Skeletal muscle satellite cell (primary cell): ENCODE measurements around the gene TXLNG.

Source experiments
- H3K27me3 ChIP-seq: 2 replicates; pipeline ENCODE4 v1.7.0; 2013; ENCODE audit warnings: low read length; ENCODE audit not compliant: control insufficient read depth, insufficient read depth
- H3K36me3 ChIP-seq: 2 replicates; pipeline ENCODE4 v1.7.0; 2013; ENCODE audit warnings: mild to moderate bottlenecking, control low read depth, low read length; ENCODE audit not compliant: insufficient read depth
- H3K4me1 ChIP-seq: 2 replicates; pipeline ENCODE4 v1.7.0; 2013; ENCODE audit warnings: low read length; ENCODE audit not compliant: control insufficient read depth, insufficient read depth
- H3K4me2 ChIP-seq: 2 replicates; pipeline ENCODE4 v1.7.0; 2013; ENCODE audit warnings: mild to moderate bottlenecking, low read length
- H3K4me3 ChIP-seq: 2 replicates; pipeline ENCODE4 v1.7.0; 2013; ENCODE audit warnings: low read length
- H3K9ac ChIP-seq: 2 replicates; pipeline ENCODE4 v1.7.0; 2013; ENCODE audit warnings: mild to moderate bottlenecking, low read depth, low read length, moderate library complexity
- H3K9me3 ChIP-seq: replicated peaks from 2 replicates; pipeline ENCODE4 v1.7.0; 2013; ENCODE audit warnings: mild to moderate bottlenecking, control low read depth, low read length

The TXLNG gene

GRCh38 chrX:16867947-16868346 is 81.7 kb downstream of the TXLNG start:
- H3K4me3 ChIP-seq: peak overlapping the region; percentile 11

GRCh38 chrX:16868920-16869319 is 82.7 kb downstream of the TXLNG start:
- Histone ChIP-seq H3K4me3 (peak overlapping the region; percentile 95), H3K9ac (peak overlapping the region; percentile 96), H3K4me1 (peaks cover 18% of the 10 kb centered on the region), H3K4me2 (peak overlapping the region; percentile 95), H3K27me3 (peaks cover 22% of the 10 kb centered on the region), H3K9me3 (no peaks in the 10 kb centered on the region), H3K36me3 (peaks cover 3% of the 10 kb centered on the region)

More at GRCh38 chrX:16867947-16868346, 81.7 kb downstream of the TXLNG start:
- H3K9me3 ChIP-seq: no peaks in the 10 kb centered on the region
- H3K4me2 ChIP-seq: peak overlapping the region; percentile 95
- H3K27me3 ChIP-seq: peaks cover 14% of the 10 kb centered on the region
- peaks cover 18% of the 10 kb centered on the region for H3K4me1 ChIP-seq
- peak overlapping the region; percentile 96 for H3K9ac ChIP-seq
- peaks cover 3% of the 10 kb centered on the region for H3K36me3 ChIP-seq

- H3K36me3 ChIP-seq: peaks cover 3% of the 10 kb centered on the region
- H3K9me3 ChIP-seq: no peaks in the 10 kb centered on the region
- H3K4me3 ChIP-seq: peak overlapping the region; percentile 95
- peaks cover 18% of the 10 kb centered on the region for H3K4me1 ChIP-seq
- H3K4me2 ChIP-seq: peak overlapping the region; percentile 95
- peaks cover 28% of the 10 kb centered on the region for H3K27me3 ChIP-seq
- peak overlapping the region; percentile 96 for H3K9ac ChIP-seq
These were observed 83.3 kb downstream of the TXLNG start for GRCh38 chrX:16869393-16870094.

GRCh38 chrX:16870095-16870861 is 84.0 kb downstream of the TXLNG start, which contains the start of gene RBBP7:
Gene RBBP7 (minus strand): TSS chrX:16870362. CDS start chrX:16870053, 309 bp downstream.
- H3K27me3 ChIP-seq: peaks cover 36% of the 10 kb centered on the region

GRCh38 chrX:16870862-16871815 is 84.9 kb downstream of the TXLNG start:
- H3K9me3 ChIP-seq: no peaks in the 10 kb centered on the region
- peaks cover 40% of the 10 kb centered on the region for H3K27me3 ChIP-seq
- H3K4me2 ChIP-seq: peak overlapping the region; percentile 95
- peak overlapping the region; percentile 90 for H3K9ac ChIP-seq
- no peaks in the 10 kb centered on the region for H3K36me3 ChIP-seq
- H3K4me1 ChIP-seq: peaks cover 18% of the 10 kb centered on the region
- peak overlapping the region; percentile 74 for H3K4me3 ChIP-seq

More at GRCh38 chrX:16870095-16870861, 84.0 kb downstream of the TXLNG start, which contains the start of gene RBBP7:
- H3K36me3 ChIP-seq: peaks cover 3% of the 10 kb centered on the region
- peaks cover 18% of the 10 kb centered on the region for H3K4me1 ChIP-seq
- peak within 1 kb of the TSS; percentile 96 for H3K9ac ChIP-seq
- peak within 1 kb of the TSS; percentile 95 for H3K4me2 ChIP-seq
- peak within 1 kb of the TSS; percentile 95 for H3K4me3 ChIP-seq
- H3K9me3 ChIP-seq: no peaks in the 10 kb centered on the region

- Histone ChIP-seq H3K36me3 (no peaks in the 10 kb centered on the region), H3K9ac (no peak overlapping the region), H3K4me1 (peaks cover 17% of the 10 kb centered on the region), H3K27me3 (peaks cover 51% of the 10 kb centered on the region), H3K9me3 (no peaks in the 10 kb centered on the region), H3K4me3 (no peak overlapping the region), H3K4me2 (no peak overlapping the region)
These were observed 86.8 kb downstream of the TXLNG start for GRCh38 chrX:16873106-16873505.

- Histone ChIP-seq H3K9me3 (no peaks in the 10 kb centered on the region), H3K27me3 (peaks cover 61% of the 10 kb centered on the region), H3K36me3 (no peaks in the 10 kb centered on the region), H3K4me1 (peaks cover 11% of the 10 kb centered on the region), H3K9ac (no peak overlapping the region), H3K4me3 (no peak overlapping the region), H3K4me2 (no peak overlapping the region)
These were observed 88.3 kb downstream of the TXLNG start for GRCh38 chrX:16874458-16875095.

- Histone ChIP-seq H3K27me3 (peaks cover 61% of the 10 kb centered on the region), H3K36me3 (no peaks in the 10 kb centered on the region), H3K9me3 (no peaks in the 10 kb centered on the region), H3K4me3 (no peak overlapping the region), H3K4me2 (no peak overlapping the region), H3K4me1 (peaks cover under 1% of the 10 kb centered on the region), H3K9ac (no peak overlapping the region)
These were observed 90.4 kb downstream of the TXLNG start for GRCh38 chrX:16876696-16877095.

GRCh38 chrX:16882169-16882568 is 95.9 kb downstream of the TXLNG start:
- H3K27me3 ChIP-seq: peaks cover 47% of the 10 kb centered on the region
- H3K4me3 ChIP-seq: peak overlapping the region; percentile 73
- H3K4me2 ChIP-seq: peak overlapping the region; percentile 96
- peaks cover 4% of the 10 kb centered on the region for H3K4me1 ChIP-seq
- H3K9ac ChIP-seq: peak overlapping the region; percentile 65
- no peaks in the 10 kb centered on the region for H3K9me3 ChIP-seq
- H3K36me3 ChIP-seq: no peaks in the 10 kb centered on the region

- Histone ChIP-seq H3K9ac (peak overlapping the region; percentile 65), H3K36me3 (no peaks in the 10 kb centered on the region), H3K27me3 (peaks cover 45% of the 10 kb centered on the region), H3K4me3 (peak overlapping the region; percentile 73), H3K4me2 (peak overlapping the region; percentile 96), H3K9me3 (no peaks in the 10 kb centered on the region), H3K4me1 (peaks cover 4% of the 10 kb centered on the region)
These were observed 96.6 kb downstream of the TXLNG start for GRCh38 chrX:16882702-16883486.
